ENCODE data around the gene GORAB. TPM values are rescaled to one million over a fixed set of nuclear protein-coding genes. Genes with fewer than 3 reads are reported as not detected.

The GORAB gene
- 1 to 10 TPM; 4.3 to 9.8 (median 6.7) TPM for total RNA-seq
- long read RNA-seq: 0 reads

GRCh38 chr1:170531758-170532657 lies at the start of gene GORAB:
GORAB (plus strand) TSS chr1:170532166; CDS start chr1:170532224, 58 bp downstream.
- DNase-seq (peak; percentile 92 to 94 (median 93)), ATAC-seq (peak; percentile 98 to 99 (median 98))
- Histone ChIP-seq H3K4me3 (peak within 1 kb of the TSS; percentile 64 to 84 (median 65)), H3K27ac (peak within 1 kb of the TSS; percentile 81 to 92 (median 83)), H3K27me3 (no peaks in the 10 kb centered on the region), H3K4me1 (peaks cover 0 to 24% (median 3%) of the 10 kb centered on the region in 4 donors), H3K36me3 (no peaks in the 10 kb centered on the region), H3K9me3 (no peaks in the 10 kb centered on the region)
- WGBS (ENCODE audit: insufficient coverage, low coverage, low lambda C conversion rate, missing lambda C conversion rate): 1% methylated on average over 36 of the region's 36 CpGs
- TF ChIP-seq, protein P1, sequence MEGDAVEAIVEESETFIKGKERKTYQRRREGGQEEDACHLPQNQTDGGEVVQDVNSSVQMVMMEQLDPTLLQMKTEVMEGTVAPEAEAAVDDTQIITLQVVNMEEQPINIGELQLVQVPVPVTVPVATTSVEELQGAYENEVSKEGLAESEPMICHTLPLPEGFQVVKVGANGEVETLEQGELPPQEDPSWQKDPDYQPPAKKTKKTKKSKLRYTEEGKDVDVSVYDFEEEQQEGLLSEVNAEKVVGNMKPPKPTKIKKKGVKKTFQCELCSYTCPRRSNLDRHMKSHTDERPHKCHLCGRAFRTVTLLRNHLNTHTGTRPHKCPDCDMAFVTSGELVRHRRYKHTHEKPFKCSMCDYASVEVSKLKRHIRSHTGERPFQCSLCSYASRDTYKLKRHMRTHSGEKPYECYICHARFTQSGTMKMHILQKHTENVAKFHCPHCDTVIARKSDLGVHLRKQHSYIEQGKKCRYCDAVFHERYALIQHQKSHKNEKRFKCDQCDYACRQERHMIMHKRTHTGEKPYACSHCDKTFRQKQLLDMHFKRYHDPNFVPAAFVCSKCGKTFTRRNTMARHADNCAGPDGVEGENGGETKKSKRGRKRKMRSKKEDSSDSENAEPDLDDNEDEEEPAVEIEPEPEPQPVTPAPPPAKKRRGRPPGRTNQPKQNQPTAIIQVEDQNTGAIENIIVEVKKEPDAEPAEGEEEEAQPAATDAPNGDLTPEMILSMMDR (IDR thresholded peaks at IDR 0.05): no peak
- peak; percentile 85 for TF ChIP-seq POLR2A (IDR thresholded peaks at IDR 0.05)
- intact Hi-C loops (cut with DNase I): no loop called here

- Histone ChIP-seq H3K4me3 (no peak overlapping the region), H3K27ac (no peak overlapping the region), H3K9me3 (no peaks in the 10 kb centered on the region), H3K36me3 (no peaks in the 10 kb centered on the region), H3K4me1 (no peaks in the 10 kb centered on the region), H3K27me3 (no peaks in the 10 kb centered on the region)
- TF ChIP-seq POLR2A (IDR thresholded peaks at IDR 0.05): no peak
- TF ChIP-seq, protein P1 (IDR thresholded peaks at IDR 0.05): no peak
- ATAC-seq (no peak), DNase-seq (no peak)
- intact Hi-C loops (cut with DNase I): no loop called here
- 64% methylated on average over 5 of the region's 5 CpGs for WGBS (ENCODE audit: insufficient coverage, low coverage, low lambda C conversion rate, missing lambda C conversion rate)
Observed at GRCh38 chr1:170483051-170483450, 48.9 kb upstream of the GORAB start.

DNA sequence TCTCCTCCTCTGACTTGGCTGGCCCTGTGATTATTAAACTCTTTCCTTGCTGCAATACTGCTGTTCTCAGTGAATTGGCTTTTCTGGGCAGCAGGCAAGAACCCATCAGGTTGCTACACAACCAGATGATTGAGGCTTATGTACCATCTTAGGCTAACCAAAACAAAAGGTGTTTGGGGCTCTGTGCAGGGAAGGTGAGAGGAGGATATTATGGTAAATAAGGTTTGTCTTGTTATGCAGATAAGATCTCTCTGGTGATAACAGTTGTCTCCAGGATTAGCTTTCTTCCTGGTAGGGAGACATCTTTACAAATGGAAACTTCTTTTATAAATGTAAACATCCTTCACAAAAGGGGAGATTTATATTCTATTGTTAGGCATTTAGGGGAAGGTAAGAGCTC lies 44.5 kb upstream of the GORAB start:
- Histone ChIP-seq H3K4me1 (no peaks in the 10 kb centered on the region), H3K27me3 (no peaks in the 10 kb centered on the region), H3K4me3 (no peak overlapping the region), H3K36me3 (no peaks in the 10 kb centered on the region), H3K27ac (no peak overlapping the region), H3K9me3 (no peaks in the 10 kb centered on the region)
- ATAC-seq: no peak
- intact Hi-C loops (cut with DNase I): no loop called here
- TF ChIP-seq POLR2A (IDR thresholded peaks at IDR 0.05): no peak
- TF ChIP-seq, protein P1 (IDR thresholded peaks at IDR 0.05): no peak
- no peak for DNase-seq

DNA sequence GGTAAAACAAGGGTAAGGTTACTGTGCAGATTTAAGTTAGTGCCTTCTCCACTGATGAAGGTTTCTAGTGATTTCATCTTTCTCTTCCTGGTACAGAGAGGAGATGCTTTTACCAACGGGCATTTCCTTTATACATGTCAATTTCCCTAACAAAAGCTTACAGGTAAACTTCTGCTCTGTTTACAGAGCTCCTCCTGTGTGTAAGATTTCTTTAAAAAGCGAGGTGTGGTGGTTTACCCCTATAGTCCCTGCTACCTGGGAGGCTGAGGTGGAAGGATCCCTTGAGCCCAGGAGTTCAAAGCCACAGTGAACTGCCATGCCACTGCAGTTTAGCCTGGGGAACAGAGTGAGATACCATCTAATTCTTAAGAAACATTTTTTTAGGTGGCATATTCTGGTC lies 40.7 kb upstream of the GORAB start:
- no peaks in the 10 kb centered on the region for H3K27me3 ChIP-seq
- DNase-seq: no peak
- no peak overlapping the region for H3K27ac ChIP-seq
- TF ChIP-seq, protein P1 (IDR thresholded peaks at IDR 0.05): no peak
- TF ChIP-seq POLR2A (IDR thresholded peaks at IDR 0.05): no peak
- WGBS (ENCODE audit: insufficient coverage, low coverage, low lambda C conversion rate, missing lambda C conversion rate): 31% methylated on average over 2 of the region's 2 CpGs
- intact Hi-C loops (cut with DNase I): no loop called here
- H3K36me3 ChIP-seq: no peaks in the 10 kb centered on the region
- no peaks in the 10 kb centered on the region for H3K9me3 ChIP-seq
- H3K4me1 ChIP-seq: no peaks in the 10 kb centered on the region
- H3K4me3 ChIP-seq: no peak overlapping the region
- no peak for ATAC-seq
